SK-N-SH treated with all-trans-retinoic acid at 6 μM for 48 hours (cell line): Measurements from ENCODE around the gene ATP2B1.

Experiments
- ARNTL ChIP-seq: fragments of 450-650 bp; formaldehyde crosslinking; IDR thresholded peaks from 2 replicates; pipeline ENCODE4 v1.5.0; 2020; ENCODE audit warnings: low read depth, mild to moderate bottlenecking, moderate library complexity, borderline replicate concordance
- BACH2 ChIP-seq: fragments of 250-450 bp; sonication (Bioruptor Pico); IDR thresholded peaks from 2 replicates; pipeline ENCODE4 v1.9.0; 2021; ENCODE audit warnings: mild to moderate bottlenecking, borderline replicate concordance
- CREB5 ChIP-seq: fragments of 250-450 bp; sonication (Bioruptor Pico); IDR thresholded peaks from 2 replicates; pipeline ENCODE4 v1.5.1; 2020; ENCODE audit warnings: low read depth, mild to moderate bottlenecking, moderate library complexity
- OSR1 ChIP-seq: fragments of 250-450 bp; sonication (Bioruptor Pico); IDR thresholded peaks from 2 replicates; pipeline ENCODE4 v1.8.0; 2022; ENCODE audit warnings: moderate library complexity, mild to moderate bottlenecking, inconsistent platforms
- PATZ1 ChIP-seq: fragments of 250-450 bp; sonication (Bioruptor Pico); IDR thresholded peaks from 2 replicates; pipeline ENCODE4 v1.8.0; 2020; ENCODE audit warnings: mild to moderate bottlenecking, moderate library complexity, borderline replicate concordance
- POU6F1 ChIP-seq: fragments of 250-450 bp; sonication (Bioruptor Pico); IDR thresholded peaks from 2 replicates; pipeline ENCODE4 v1.8.0; 2021; ENCODE audit warnings: low read depth, mild to moderate bottlenecking, moderate library complexity, borderline replicate concordance
- PPARA ChIP-seq: fragments of 250-450 bp; sonication (Bioruptor Pico); IDR thresholded peaks from 2 replicates; pipeline ENCODE4 v1.5.0; 2020; ENCODE audit warnings: mild to moderate bottlenecking, borderline replicate concordance
- TCF4 ChIP-seq: fragments of 250-450 bp; sonication (Bioruptor Pico); IDR thresholded peaks from 2 replicates; pipeline ENCODE4 v1.8.0; 2021; ENCODE audit warnings: mild to moderate bottlenecking, moderate library complexity, borderline replicate concordance
- TSHZ2 ChIP-seq: fragments of 250-450 bp; sonication (Bioruptor Pico); IDR thresholded peaks from 2 replicates; pipeline ENCODE4 v1.5.0; 2020; ENCODE audit warnings: mild to moderate bottlenecking, moderate library complexity
- ZC3H10 ChIP-seq: fragments of 250-450 bp; sonication (Bioruptor Pico); IDR thresholded peaks from 2 replicates; pipeline ENCODE4 v1.5.1; 2021; ENCODE audit warnings: mild to moderate bottlenecking, moderate library complexity
- ZFP3 ChIP-seq: fragments of 250-450 bp; sonication (Bioruptor Pico); IDR thresholded peaks from 2 replicates; pipeline ENCODE4 v1.5.0; 2020; ENCODE audit warnings: mild to moderate bottlenecking, moderate library complexity

GRCh38 chr12:89540586-89540985, 168.1 kb downstream of the ATP2B1 start:
- TF ChIP-seq BACH2 (CRISPR knock-in tag) = no peak
- TF ChIP-seq OSR1 = no peak
- TF ChIP-seq ZFP3 (CRISPR knock-in tag) = no peak
- TF ChIP-seq POU6F1 (CRISPR knock-in tag) = no peak
- TF ChIP-seq TCF4 (CRISPR knock-in tag) = no peak
- TF ChIP-seq CREB5 (CRISPR knock-in tag) = no peak
- no peak for TF ChIP-seq PATZ1 (CRISPR knock-in tag)
- TF ChIP-seq ZC3H10 (CRISPR knock-in tag) = no peak
- TF ChIP-seq PPARA (CRISPR knock-in tag) = no peak
- no peak for TF ChIP-seq TSHZ2 (CRISPR knock-in tag)
- TF ChIP-seq ARNTL (CRISPR knock-in tag) = no peak
